WTC11 (cell line): ENCODE data around the gene SLC38A10. TPM values are rescaled to one million over a fixed set of nuclear protein-coding genes. Genes with fewer than 3 reads are reported as not detected.

Experiments used
- ATF1 ChIP-seq: sonication (generic); formaldehyde crosslinking; IDR thresholded peaks from 2 replicates; pipeline ENCODE4 v1.8.1; 2023; ENCODE audit warnings: mild to moderate bottlenecking, moderate library complexity, missing genetic modification reagents
- CREB1 ChIP-seq: sonication (generic); formaldehyde crosslinking; IDR thresholded peaks from 2 replicates; pipeline ENCODE4 v1.8.0; 2023; ENCODE audit warnings: mild to moderate bottlenecking, missing genetic modification reagents
- GRHL2 ChIP-seq: fragments of 250-450 bp; sonication (Bioruptor Pico); IDR thresholded peaks from 2 replicates; pipeline ENCODE4 v1.8.0; 2022; ENCODE audit warnings: mild to moderate bottlenecking, moderate library complexity; ENCODE audit not compliant: insufficient replicate concordance, severe bottlenecking
- GTF2I ChIP-seq: fragments of 250-450 bp; sonication (Bioruptor Pico); conservative IDR thresholded peaks from 2 replicates; pipeline ENCODE4 v1.4.0; 2021; ENCODE audit warnings: mild to moderate bottlenecking
- HMGA2 ChIP-seq: fragments of 250-450 bp; sonication (Bioruptor Pico); IDR thresholded peaks from 2 replicates; pipeline ENCODE4 v1.4.0; 2021; ENCODE audit warnings: mild to moderate bottlenecking, moderate library complexity
- IRF2 ChIP-seq: sonication (generic); formaldehyde crosslinking; IDR thresholded peaks from 2 replicates; pipeline ENCODE4 v1.8.0; 2022; ENCODE audit warnings: low read depth, missing genetic modification reagents, borderline replicate concordance
- JUN ChIP-seq: sonication (generic); formaldehyde crosslinking; IDR thresholded peaks from 2 replicates; pipeline ENCODE4 v1.8.0; 2023; ENCODE audit warnings: mild to moderate bottlenecking, missing genetic modification reagents
- MXD4 ChIP-seq: fragments of 250-450 bp; sonication (Bioruptor Pico); IDR thresholded peaks from 2 replicates; pipeline ENCODE4 v1.8.0; 2021; ENCODE audit warnings: mild to moderate bottlenecking, moderate library complexity, borderline replicate concordance
- MYBL2 ChIP-seq: sonication (generic); formaldehyde crosslinking; IDR thresholded peaks from 2 replicates; pipeline ENCODE4 v1.8.1; 2023; ENCODE audit warnings: mild to moderate bottlenecking, moderate library complexity, missing genetic modification reagents
- NR2C2 ChIP-seq: sonication (generic); formaldehyde crosslinking; IDR thresholded peaks from 2 replicates; pipeline ENCODE4 v1.8.0; 2022; ENCODE audit warnings: mild to moderate bottlenecking, missing genetic modification reagents
- SMAD3 ChIP-seq: sonication (generic); formaldehyde crosslinking; IDR thresholded peaks from 2 replicates; pipeline ENCODE4 v1.8.0; 2022; ENCODE audit warnings: missing genetic modification reagents, mild to moderate bottlenecking, borderline replicate concordance
- ZNF121 ChIP-seq: sonication (generic); formaldehyde crosslinking; IDR thresholded peaks from 2 replicates; pipeline ENCODE4 v1.8.0; 2023; ENCODE audit warnings: missing genetic modification reagents
- ZNF416 ChIP-seq: fragments of 250-450 bp; sonication (Bioruptor Pico); IDR thresholded peaks from 2 replicates; pipeline ENCODE4 v1.9.0; 2021; ENCODE audit warnings: mild to moderate bottlenecking, inconsistent platforms
- total RNA-seq: library from RNA; stranded (reverse); gene quantifications from 3 replicates; pipeline ENCODE4 v1.2.3, GENCODE V29; 2021
- TF ChIP-seq, protein P1 (sequence below): sonication (generic); formaldehyde crosslinking; IDR thresholded peaks from 2 replicates; pipeline ENCODE4 v1.8.1; 2022; ENCODE audit warnings: missing genetic modification reagents, borderline replicate concordance
- TF ChIP-seq, protein P2 (sequence below): sonication (generic); formaldehyde crosslinking; IDR thresholded peaks from 2 replicates; pipeline ENCODE4 v1.8.1; 2023; ENCODE audit warnings: mild to moderate bottlenecking, missing genetic modification reagents, moderate library complexity
- TF ChIP-seq, protein P3 (sequence below): sonication (generic); formaldehyde crosslinking; IDR thresholded peaks from 2 replicates; pipeline ENCODE4 v1.8.1; 2023; ENCODE audit warnings: mild to moderate bottlenecking, missing genetic modification reagents
- TF ChIP-seq, protein P4 (sequence below): fragments of 250-450 bp; sonication (Bioruptor Pico); IDR thresholded peaks from 2 replicates; pipeline ENCODE4 v1.9.0; 2021; ENCODE audit warnings: moderate library complexity, mild to moderate bottlenecking, inconsistent platforms, borderline replicate concordance
- TF ChIP-seq, protein P5 (sequence below): fragments of 250-450 bp; sonication (Bioruptor Pico); IDR thresholded peaks from 2 replicates; pipeline ENCODE4 v2.1.2; 2022; ENCODE audit warnings: mild to moderate bottlenecking, moderate library complexity
- TF ChIP-seq, protein P6 (sequence below): fragments of 250-450 bp; sonication (Bioruptor Pico); IDR thresholded peaks from 2 replicates; pipeline ENCODE4 v1.8.0; 2021; ENCODE audit warnings: mild to moderate bottlenecking
- TF ChIP-seq, protein P7 (sequence below): sonication (generic); formaldehyde crosslinking; IDR thresholded peaks from 2 replicates; pipeline ENCODE4 v1.8.0; 2023; ENCODE audit warnings: missing genetic modification reagents, mild to moderate bottlenecking, borderline replicate concordance
- TF ChIP-seq, protein P8 (sequence below): sonication (generic); formaldehyde crosslinking; IDR thresholded peaks from 2 replicates; pipeline ENCODE4 v1.8.1; 2023; ENCODE audit warnings: mild to moderate bottlenecking, moderate library complexity, missing genetic modification reagents
- TF ChIP-seq, protein P9 (sequence below): sonication (generic); formaldehyde crosslinking; IDR thresholded peaks from 2 replicates; pipeline ENCODE4 v1.8.1; 2022; ENCODE audit warnings: mild to moderate bottlenecking, moderate library complexity, missing genetic modification reagents

The SLC38A10 gene
- total RNA-seq, 1 experiment from 2014 or later = 47.0 TPM

DNA sequence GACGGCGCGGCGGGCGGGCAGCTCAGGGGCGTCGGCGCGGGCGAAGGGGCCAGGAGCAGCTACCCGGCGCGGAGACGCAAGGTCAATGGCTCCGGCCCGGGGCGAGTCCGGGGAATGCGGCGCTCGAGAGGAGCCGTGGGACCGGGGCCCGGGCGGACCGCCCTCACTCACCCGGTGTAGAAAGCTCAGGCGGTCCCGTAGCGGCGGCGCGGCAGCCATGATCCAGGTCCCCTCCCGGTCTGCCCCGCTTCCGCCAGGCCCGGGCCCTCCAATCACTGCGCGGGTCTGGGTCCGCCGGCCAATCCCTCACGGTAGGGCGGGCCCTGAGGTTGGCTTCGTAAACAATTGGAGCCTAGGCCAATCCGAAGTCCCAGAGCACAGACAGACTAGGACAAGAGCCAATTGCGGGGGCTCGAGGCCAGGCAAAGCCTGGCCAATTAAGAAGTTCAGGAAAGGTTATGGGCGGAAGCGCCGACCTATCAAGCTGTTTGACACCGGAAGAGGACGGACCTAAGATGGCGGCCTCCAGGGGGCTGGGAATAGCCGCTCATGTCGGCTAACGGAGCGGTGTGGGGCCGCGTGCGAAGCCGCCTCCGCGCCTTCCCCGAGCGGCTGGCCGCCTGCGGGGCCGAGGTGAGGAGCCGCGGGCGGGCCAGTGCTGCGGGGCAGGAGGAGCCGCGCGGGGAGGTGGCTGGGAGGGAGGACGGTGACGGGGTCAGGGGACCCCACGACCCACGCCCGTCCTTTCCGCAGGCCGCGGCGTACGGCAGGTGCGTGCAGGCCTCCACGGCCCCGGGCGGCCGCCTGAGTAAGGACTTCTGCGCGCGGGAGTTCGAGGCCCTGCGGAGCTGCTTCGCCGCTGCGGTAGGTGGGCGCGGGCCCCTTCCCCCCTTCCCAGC lies 56.0 kb downstream of the SLC38A10 start, which contains the start of the genes NDUFAF8 and TEPSIN (continued):
- TF ChIP-seq JUN (CRISPR knock-in tag) = 0 out of 2 replicates have a peak, but pooled peaks have one; percentile 46
- TF ChIP-seq GTF2I = no peak
- no peak for TF ChIP-seq ZNF416 (CRISPR knock-in tag)
- TF ChIP-seq GRHL2 (CRISPR knock-in tag) = no peak
- 0 out of 2 replicates have a peak, but pooled peaks have one; percentile 46 for TF ChIP-seq ATF1 (CRISPR knock-in tag)
- TF ChIP-seq, protein P1, sequence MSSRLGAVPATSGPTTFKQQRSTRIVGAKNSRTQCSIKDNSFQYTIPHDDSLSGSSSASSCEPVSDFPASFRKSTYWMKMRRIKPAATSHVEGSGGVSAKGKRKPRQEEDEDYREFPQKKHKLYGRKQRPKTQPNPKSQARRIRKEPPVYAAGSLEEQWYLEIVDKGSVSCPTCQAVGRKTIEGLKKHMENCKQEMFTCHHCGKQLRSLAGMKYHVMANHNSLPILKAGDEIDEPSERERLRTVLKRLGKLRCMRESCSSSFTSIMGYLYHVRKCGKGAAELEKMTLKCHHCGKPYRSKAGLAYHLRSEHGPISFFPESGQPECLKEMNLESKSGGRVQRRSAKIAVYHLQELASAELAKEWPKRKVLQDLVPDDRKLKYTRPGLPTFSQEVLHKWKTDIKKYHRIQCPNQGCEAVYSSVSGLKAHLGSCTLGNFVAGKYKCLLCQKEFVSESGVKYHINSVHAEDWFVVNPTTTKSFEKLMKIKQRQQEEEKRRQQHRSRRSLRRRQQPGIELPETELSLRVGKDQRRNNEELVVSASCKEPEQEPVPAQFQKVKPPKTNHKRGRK (CRISPR knock-in tag) = no peak
- TF ChIP-seq IRF2 = no peak
- TF ChIP-seq SMAD3 (CRISPR knock-in tag) = no peak
- TF ChIP-seq, protein P2, sequence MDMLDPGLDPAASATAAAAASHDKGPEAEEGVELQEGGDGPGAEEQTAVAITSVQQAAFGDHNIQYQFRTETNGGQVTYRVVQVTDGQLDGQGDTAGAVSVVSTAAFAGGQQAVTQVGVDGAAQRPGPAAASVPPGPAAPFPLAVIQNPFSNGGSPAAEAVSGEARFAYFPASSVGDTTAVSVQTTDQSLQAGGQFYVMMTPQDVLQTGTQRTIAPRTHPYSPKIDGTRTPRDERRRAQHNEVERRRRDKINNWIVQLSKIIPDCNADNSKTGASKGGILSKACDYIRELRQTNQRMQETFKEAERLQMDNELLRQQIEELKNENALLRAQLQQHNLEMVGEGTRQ = peak; percentile 1; the same call in 1 of the 2 replicates
- TF ChIP-seq, protein P3, sequence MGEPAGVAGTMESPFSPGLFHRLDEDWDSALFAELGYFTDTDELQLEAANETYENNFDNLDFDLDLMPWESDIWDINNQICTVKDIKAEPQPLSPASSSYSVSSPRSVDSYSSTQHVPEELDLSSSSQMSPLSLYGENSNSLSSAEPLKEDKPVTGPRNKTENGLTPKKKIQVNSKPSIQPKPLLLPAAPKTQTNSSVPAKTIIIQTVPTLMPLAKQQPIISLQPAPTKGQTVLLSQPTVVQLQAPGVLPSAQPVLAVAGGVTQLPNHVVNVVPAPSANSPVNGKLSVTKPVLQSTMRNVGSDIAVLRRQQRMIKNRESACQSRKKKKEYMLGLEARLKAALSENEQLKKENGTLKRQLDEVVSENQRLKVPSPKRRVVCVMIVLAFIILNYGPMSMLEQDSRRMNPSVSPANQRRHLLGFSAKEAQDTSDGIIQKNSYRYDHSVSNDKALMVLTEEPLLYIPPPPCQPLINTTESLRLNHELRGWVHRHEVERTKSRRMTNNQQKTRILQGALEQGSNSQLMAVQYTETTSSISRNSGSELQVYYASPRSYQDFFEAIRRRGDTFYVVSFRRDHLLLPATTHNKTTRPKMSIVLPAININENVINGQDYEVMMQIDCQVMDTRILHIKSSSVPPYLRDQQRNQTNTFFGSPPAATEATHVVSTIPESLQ (CRISPR knock-in tag) = no peak
- TF ChIP-seq HMGA2 (CRISPR knock-in tag) = no peak
- TF ChIP-seq, protein P4, sequence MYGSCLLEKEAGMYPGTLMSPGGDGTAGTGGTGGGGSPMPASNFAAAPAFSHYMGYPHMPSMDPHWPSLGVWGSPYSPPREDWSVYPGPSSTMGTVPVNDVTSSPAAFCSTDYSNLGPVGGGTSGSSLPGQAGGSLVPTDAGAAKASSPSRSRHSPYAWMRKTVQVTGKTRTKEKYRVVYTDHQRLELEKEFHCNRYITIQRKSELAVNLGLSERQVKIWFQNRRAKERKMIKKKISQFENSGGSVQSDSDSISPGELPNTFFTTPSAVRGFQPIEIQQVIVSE (CRISPR knock-in tag) = no peak
- no peak for TF ChIP-seq ZNF121 (CRISPR knock-in tag)
- TF ChIP-seq MXD4 (CRISPR knock-in tag) = no peak
- TF ChIP-seq, protein P5, sequence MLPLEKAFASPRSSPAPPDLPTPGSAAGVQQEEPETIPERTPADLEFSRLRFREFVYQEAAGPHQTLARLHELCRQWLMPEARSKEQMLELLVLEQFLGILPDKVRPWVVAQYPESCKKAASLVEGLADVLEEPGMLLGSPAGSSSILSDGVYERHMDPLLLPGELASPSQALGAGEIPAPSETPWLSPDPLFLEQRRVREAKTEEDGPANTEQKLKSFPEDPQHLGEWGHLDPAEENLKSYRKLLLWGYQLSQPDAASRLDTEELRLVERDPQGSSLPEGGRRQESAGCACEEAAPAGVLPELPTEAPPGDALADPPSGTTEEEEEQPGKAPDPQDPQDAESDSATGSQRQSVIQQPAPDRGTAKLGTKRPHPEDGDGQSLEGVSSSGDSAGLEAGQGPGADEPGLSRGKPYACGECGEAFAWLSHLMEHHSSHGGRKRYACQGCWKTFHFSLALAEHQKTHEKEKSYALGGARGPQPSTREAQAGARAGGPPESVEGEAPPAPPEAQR (CRISPR knock-in tag) = no peak
- TF ChIP-seq CREB1 (CRISPR knock-in tag) = no peak
- TF ChIP-seq, protein P6, sequence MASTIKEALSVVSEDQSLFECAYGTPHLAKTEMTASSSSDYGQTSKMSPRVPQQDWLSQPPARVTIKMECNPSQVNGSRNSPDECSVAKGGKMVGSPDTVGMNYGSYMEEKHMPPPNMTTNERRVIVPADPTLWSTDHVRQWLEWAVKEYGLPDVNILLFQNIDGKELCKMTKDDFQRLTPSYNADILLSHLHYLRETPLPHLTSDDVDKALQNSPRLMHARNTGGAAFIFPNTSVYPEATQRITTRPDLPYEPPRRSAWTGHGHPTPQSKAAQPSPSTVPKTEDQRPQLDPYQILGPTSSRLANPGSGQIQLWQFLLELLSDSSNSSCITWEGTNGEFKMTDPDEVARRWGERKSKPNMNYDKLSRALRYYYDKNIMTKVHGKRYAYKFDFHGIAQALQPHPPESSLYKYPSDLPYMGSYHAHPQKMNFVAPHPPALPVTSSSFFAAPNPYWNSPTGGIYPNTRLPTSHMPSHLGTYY = no peak
- TF ChIP-seq, protein P7, sequence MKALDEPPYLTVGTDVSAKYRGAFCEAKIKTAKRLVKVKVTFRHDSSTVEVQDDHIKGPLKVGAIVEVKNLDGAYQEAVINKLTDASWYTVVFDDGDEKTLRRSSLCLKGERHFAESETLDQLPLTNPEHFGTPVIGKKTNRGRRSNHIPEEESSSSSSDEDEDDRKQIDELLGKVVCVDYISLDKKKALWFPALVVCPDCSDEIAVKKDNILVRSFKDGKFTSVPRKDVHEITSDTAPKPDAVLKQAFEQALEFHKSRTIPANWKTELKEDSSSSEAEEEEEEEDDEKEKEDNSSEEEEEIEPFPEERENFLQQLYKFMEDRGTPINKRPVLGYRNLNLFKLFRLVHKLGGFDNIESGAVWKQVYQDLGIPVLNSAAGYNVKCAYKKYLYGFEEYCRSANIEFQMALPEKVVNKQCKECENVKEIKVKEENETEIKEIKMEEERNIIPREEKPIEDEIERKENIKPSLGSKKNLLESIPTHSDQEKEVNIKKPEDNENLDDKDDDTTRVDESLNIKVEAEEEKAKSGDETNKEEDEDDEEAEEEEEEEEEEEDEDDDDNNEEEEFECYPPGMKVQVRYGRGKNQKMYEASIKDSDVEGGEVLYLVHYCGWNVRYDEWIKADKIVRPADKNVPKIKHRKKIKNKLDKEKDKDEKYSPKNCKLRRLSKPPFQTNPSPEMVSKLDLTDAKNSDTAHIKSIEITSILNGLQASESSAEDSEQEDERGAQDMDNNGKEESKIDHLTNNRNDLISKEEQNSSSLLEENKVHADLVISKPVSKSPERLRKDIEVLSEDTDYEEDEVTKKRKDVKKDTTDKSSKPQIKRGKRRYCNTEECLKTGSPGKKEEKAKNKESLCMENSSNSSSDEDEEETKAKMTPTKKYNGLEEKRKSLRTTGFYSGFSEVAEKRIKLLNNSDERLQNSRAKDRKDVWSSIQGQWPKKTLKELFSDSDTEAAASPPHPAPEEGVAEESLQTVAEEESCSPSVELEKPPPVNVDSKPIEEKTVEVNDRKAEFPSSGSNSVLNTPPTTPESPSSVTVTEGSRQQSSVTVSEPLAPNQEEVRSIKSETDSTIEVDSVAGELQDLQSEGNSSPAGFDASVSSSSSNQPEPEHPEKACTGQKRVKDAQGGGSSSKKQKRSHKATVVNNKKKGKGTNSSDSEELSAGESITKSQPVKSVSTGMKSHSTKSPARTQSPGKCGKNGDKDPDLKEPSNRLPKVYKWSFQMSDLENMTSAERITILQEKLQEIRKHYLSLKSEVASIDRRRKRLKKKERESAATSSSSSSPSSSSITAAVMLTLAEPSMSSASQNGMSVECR (CRISPR knock-in tag) = peak; percentile 11; the same call in 1 of the 2 replicates
- TF ChIP-seq MYBL2 (CRISPR knock-in tag) = peak; percentile 19; the same call in 1 of the 2 replicates
- TF ChIP-seq, protein P8, sequence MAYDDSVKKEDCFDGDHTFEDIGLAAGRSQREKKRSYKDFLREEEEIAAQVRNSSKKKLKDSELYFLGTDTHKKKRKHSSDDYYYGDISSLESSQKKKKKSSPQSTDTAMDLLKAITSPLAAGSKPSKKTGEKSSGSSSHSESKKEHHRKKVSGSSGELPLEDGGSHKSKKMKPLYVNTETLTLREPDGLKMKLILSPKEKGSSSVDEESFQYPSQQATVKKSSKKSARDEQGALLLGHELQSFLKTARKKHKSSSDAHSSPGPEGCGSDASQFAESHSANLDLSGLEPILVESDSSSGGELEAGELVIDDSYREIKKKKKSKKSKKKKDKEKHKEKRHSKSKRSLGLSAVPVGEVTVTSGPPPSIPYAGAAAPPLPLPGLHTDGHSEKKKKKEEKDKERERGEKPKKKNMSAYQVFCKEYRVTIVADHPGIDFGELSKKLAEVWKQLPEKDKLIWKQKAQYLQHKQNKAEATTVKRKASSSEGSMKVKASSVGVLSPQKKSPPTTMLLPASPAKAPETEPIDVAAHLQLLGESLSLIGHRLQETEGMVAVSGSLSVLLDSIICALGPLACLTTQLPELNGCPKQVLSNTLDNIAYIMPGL (CRISPR knock-in tag) = peak; percentile 32; the same call in 1 of the 2 replicates
- TF ChIP-seq, protein P9, sequence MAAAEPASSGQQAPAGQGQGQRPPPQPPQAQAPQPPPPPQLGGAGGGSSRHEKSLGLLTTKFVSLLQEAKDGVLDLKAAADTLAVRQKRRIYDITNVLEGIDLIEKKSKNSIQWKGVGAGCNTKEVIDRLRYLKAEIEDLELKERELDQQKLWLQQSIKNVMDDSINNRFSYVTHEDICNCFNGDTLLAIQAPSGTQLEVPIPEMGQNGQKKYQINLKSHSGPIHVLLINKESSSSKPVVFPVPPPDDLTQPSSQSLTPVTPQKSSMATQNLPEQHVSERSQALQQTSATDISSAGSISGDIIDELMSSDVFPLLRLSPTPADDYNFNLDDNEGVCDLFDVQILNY (CRISPR knock-in tag) = 0 out of 2 replicates have a peak, but pooled peaks have one; percentile 13
- 0 out of 2 replicates have a peak, but pooled peaks have one; percentile 17 for TF ChIP-seq NR2C2
